K562 (cell line): Measurements from ENCODE around the gene AP2S1. TPM values are rescaled to one million over a fixed set of nuclear protein-coding genes. Genes with fewer than 3 reads are reported as not detected.

Experiments
- ATAC-seq: fragments of 200-7000 bp; cut with Tn5 transposase; 3 replicates; pipeline ENCODE4 v1.9.1; 2020; ENCODE audit warnings: moderate library complexity
- BruUV-seq: library from RNA; stranded (reverse); fragments of 400-500 nt; replicated peaks from 2 replicates; lab custom pipeline; 2021; lab: Mats Ljungman, UMichigan
- CTCF ChIA-PET: fragments of 300-600 bp; formaldehyde crosslinking; extraction: SDS; loops from one replicate; lab custom pipeline; 2021; ENCODE audit warnings: low intra/inter-chr PET ratio; lab: Yijun Ruan, JAX
- POLR2A ChIA-PET: fragments of 300-600, 350-650 bp; sonication (Branson Sonifier 250); formaldehyde crosslinking; extraction: SDS; loops from one replicate; lab custom pipeline; 2021; ENCODE audit warnings: antibody characterized with exemption, inconsistent platforms; lab: Yijun Ruan, JAX
- DNase-seq, 4 experiments: peaks; one replicate each; pipeline versions ENCODE4 v3.0.0 to v3.0.0-alpha.2; 2011 to 2018; ENCODE audit warnings: low spot score in 3 of 4, mixed read lengths in 3 of 4; ENCODE audit errors: extremely low read depth in 1 of 4
- FAIRE-seq: peaks from 2 replicates; lab custom pipeline; 2011; peaks lifted over from hg19 to GRCh38; lab: Jason Lieb, UNC
- H2AFZ ChIP-seq: 2 replicates; pipeline ENCODE4 v1.6.0; 2011; ENCODE audit warnings: low read depth, low read length, control low read depth, inconsistent platforms
- H3K27ac ChIP-seq: fragments of 200-600 bp; 3 replicates; pipeline ENCODE4 v1.8.0; 2011; ENCODE audit warnings: low read depth, mild to moderate bottlenecking, control low read depth, inconsistent platforms, low read length, moderate library complexity, mixed read lengths; ENCODE audit errors: extremely low read depth
- H3K27me3 ChIP-seq, 2 experiments: fragments of 300-600 bp in 1 of 2; 2 replicates in 1 of 2; 3 replicates in 1 of 2; pipeline versions ENCODE4 v1.6.0 to v1.8.0; 2011; ENCODE audit warnings: inconsistent platforms in 2 of 2, low read length in 2 of 2, mild to moderate bottlenecking in 1 of 2, mixed read lengths in 1 of 2, moderate library complexity in 1 of 2; ENCODE audit not compliant: control insufficient read depth in 2 of 2, insufficient read depth in 2 of 2
- H3K36me3 ChIP-seq: fragments of 300-600 bp; 3 replicates; pipeline ENCODE4 v1.8.0; 2011; ENCODE audit warnings: mild to moderate bottlenecking, low read length, inconsistent platforms; ENCODE audit not compliant: control insufficient read depth, insufficient read depth
- H3K4me1 ChIP-seq, 2 experiments: fragments of 200-600 bp in 1 of 2; replicated peaks in 1 of 2; 2 replicates in 1 of 2; 3 replicates in 1 of 2; pipeline versions ENCODE4 v1.5.1 to v1.8.0; 2011; ENCODE audit warnings: inconsistent platforms in 2 of 2, low read length in 2 of 2, mild to moderate bottlenecking in 1 of 2, mixed read lengths in 1 of 2, moderate library complexity in 1 of 2; ENCODE audit not compliant: control insufficient read depth in 2 of 2, insufficient read depth in 2 of 2
- H3K4me2 ChIP-seq: 2 replicates; pipeline ENCODE4 v1.6.1; 2011; ENCODE audit warnings: low read length, control low read depth, inconsistent platforms, mixed read lengths; ENCODE audit not compliant: insufficient read depth
- H3K4me3 ChIP-seq: fragments of 200-600 bp; sonication (generic), shearing (Covaris generic); 2 replicates; pipeline ENCODE4 v1.5.1; 2016; ENCODE audit warnings: control low read depth, inconsistent platforms
- H3K79me2 ChIP-seq: fragments of 200-600 bp; 3 replicates; pipeline ENCODE4 v1.8.0; 2011; ENCODE audit warnings: low read length, inconsistent platforms; ENCODE audit not compliant: control insufficient read depth, insufficient read depth
- H3K9ac ChIP-seq, 2 experiments: 2 replicates each; pipeline versions ENCODE4 v1.6.0 to v1.6.1; 2011; ENCODE audit warnings: low read depth in 2 of 2, low read length in 2 of 2, control low read depth in 1 of 2, inconsistent platforms in 1 of 2, mild to moderate bottlenecking in 1 of 2, mixed read lengths in 1 of 2; ENCODE audit not compliant: insufficient read depth in 1 of 2
- H3K9me1 ChIP-seq: one replicate; pipeline ENCODE4 v1.6.0; 2011; ENCODE audit warnings: inconsistent platforms, mild to moderate bottlenecking, low read length, moderate library complexity; ENCODE audit not compliant: control insufficient read depth, insufficient read depth
- H3K9me3 ChIP-seq: replicated peaks from 2 replicates; pipeline ENCODE4 v1.5.1; 2011; ENCODE audit warnings: low read depth, low read length, inconsistent platforms; ENCODE audit not compliant: control insufficient read depth, insufficient read depth
- H4K20me1 ChIP-seq: replicated peaks from 2 replicates; pipeline ENCODE4 v1.6.1; 2011; ENCODE audit warnings: low read length, inconsistent platforms, mixed read lengths; ENCODE audit not compliant: control insufficient read depth, insufficient read depth
- CHAMP1 ChIP-seq: fragments of 450-650 bp; IDR thresholded peaks from 2 replicates; pipeline ENCODE4 v1.6.1; 2016; ENCODE audit warnings: mild to moderate bottlenecking
- CHD2 ChIP-seq: IDR thresholded peaks from 2 replicates; pipeline ENCODE4 v1.6.1; 2011; ENCODE audit warnings: low read depth, low read length
- EGR1 ChIP-seq: fragments of 450-650 bp; conservative IDR thresholded peaks from 2 replicates; pipeline ENCODE4 v1.6.1; 2017; ENCODE audit warnings: mild to moderate bottlenecking
- ELF1 ChIP-seq: fragments of 200-800 bp; sonication (Bioruptor generic); IDR thresholded peaks from 2 replicates; pipeline ENCODE4 v1.6.1; 2016; ENCODE audit warnings: missing genetic modification characterization, missing compliant biosample characterization
- ETV1 ChIP-seq: fragments of 450-650 bp; conservative IDR thresholded peaks from 2 replicates; pipeline ENCODE4 v1.6.1; 2016; ENCODE audit warnings: missing genetic modification characterization, control low read depth, low read depth, missing compliant biosample characterization
- GABPA ChIP-seq: fragments of 200-800 bp; sonication (Bioruptor generic); conservative IDR thresholded peaks from 2 replicates; pipeline ENCODE4 v1.6.1; 2016; ENCODE audit warnings: low read depth, missing genetic modification characterization, missing compliant biosample characterization
- KHSRP ChIP-seq: fragments of 450-650 bp; IDR thresholded peaks from 2 replicates; pipeline ENCODE4 v1.6.1; 2017
- RBM22 ChIP-seq: fragments of 200-400 bp; formaldehyde crosslinking; IDR thresholded peaks from 2 replicates; pipeline ENCODE4 v1.6.1; 2018; ENCODE audit warnings: low read length, low read depth; ENCODE audit not compliant: poor library complexity, severe bottlenecking
- ZNF224 ChIP-seq: sonication (generic); formaldehyde crosslinking; IDR thresholded peaks from 2 replicates; pipeline ENCODE4 v1.8.0; 2022; ENCODE audit warnings: mild to moderate bottlenecking, missing genetic modification reagents
- whole genome bisulfite sequencing: fragments of 100-300 bp; shearing (Covaris generic); methylation state at CpG from one replicate; pipeline ENCODE4 v1.1.6; 2016; ENCODE audit warnings: low coverage, mixed read lengths; ENCODE audit not compliant: insufficient coverage; ENCODE audit errors: missing lambda C conversion rate; 5-methylcytosine and 5-hydroxymethylcytosine counted together
- in situ Hi-C: fragments of 300-500 bp; cut with MboI; formaldehyde crosslinking; loops from 4 replicates; pipeline ENCODE4 v1.15.0; 2018; ENCODE audit warnings: inconsistent platforms, mixed read lengths
- intact Hi-C: fragments of 100-400 bp; cut with micrococcal nuclease; formaldehyde crosslinking; loops from 2 replicates; pipeline ENCODE4 v1.14.2; 2022
- polyA plus RNA-seq, 8 experiments: library from polyadenylated mRNA; depleted of rRNA in 4 of 8; stranded (reverse) in 5 of 8; unstranded in 3 of 8; fragments of >200 nt; fragmentation: Nextera tagmentation in 2 of 8; fragmentation: Illumina TruSeq in 1 of 8; extraction: Ambion mirVana in 2 of 8; extraction: Trizol in 1 of 8; gene quantifications; 2 replicates each; pipeline versions ENCODE4 v1.2.1 to v1.2.3, GENCODE V29; 2011 to 2014; ENCODE audit warnings: inconsistent platforms in 1 of 8, missing spikeins in 1 of 8
- total RNA-seq, 7 experiments: library from RNA; depleted of rRNA in 6 of 7; stranded (reverse); fragments of >200 nt in 6 of 7; fragmentation: Illumina TruSeq in 2 of 7; extraction: Trizol in 2 of 7; gene quantifications; 2 replicates each; pipeline versions ENCODE4 v1.2.1 to v1.2.3, GENCODE V29; 2011 to 2021; ENCODE audit warnings: low replicate concordance in 1 of 7
- TF ChIP-seq, protein P1 (sequence below): sonication (generic); formaldehyde crosslinking; IDR thresholded peaks from 2 replicates; pipeline ENCODE4 v1.8.0; 2022; ENCODE audit warnings: missing genetic modification reagents, mild to moderate bottlenecking, borderline replicate concordance

Gene AP2S1
- total and polyA plus RNA-seq, 9 of the 15 experiments (the other 6 are each of a cell fraction or from before 2014, with no cell fraction given): 32.4 to 294 (median 136) TPM

DNA sequence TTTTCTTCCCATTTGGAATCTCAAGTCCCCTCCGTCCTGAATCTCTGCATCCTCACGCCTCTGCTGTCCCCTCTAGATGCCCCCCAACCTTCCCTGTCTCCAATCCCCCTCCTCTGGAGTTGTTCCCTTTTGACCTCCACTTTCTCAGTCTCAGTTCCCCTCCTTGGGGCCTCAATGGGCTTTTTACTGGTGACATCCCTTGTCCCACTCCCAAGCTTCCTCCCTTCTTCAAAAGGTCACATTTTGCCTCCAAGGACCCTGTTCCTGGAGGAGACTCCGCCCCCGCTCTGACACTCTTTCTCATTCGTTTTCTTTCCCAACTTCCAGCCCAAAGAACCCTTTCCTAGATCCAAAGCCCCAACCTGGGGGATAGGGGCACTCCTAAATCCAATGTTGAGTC, 1.0 kb downstream of the AP2S1 start:
- 29% methylated on average over 5 of the region's 5 CpGs for WGBS
- Histone ChIP-seq H3K36me3 (peaks cover 21% of the 10 kb centered on the region; the same call in 2 of the 3 replicates), H3K4me2 (peak overlapping the region; percentile 98), H3K27me3 (no peaks in the 10 kb centered on the region), H4K20me1 (peaks cover 9% of the 10 kb centered on the region), H3K4me1 (peaks cover 18 to 33% of the 10 kb centered on the region in 2 experiments), H2AFZ (no peak overlapping the region), H3K9ac (peak overlapping the region; percentile 90 to 93; a peak in 3 of 4 replicates), H3K9me1 (no peaks in the 10 kb centered on the region), H3K79me2 (peaks cover 42% of the 10 kb centered on the region), H3K9me3 (no peaks in the 10 kb centered on the region), H3K4me3 (peak overlapping the region; percentile 92), H3K27ac (peak overlapping the region; percentile 88)
- TF ChIP-seq, protein P1, sequence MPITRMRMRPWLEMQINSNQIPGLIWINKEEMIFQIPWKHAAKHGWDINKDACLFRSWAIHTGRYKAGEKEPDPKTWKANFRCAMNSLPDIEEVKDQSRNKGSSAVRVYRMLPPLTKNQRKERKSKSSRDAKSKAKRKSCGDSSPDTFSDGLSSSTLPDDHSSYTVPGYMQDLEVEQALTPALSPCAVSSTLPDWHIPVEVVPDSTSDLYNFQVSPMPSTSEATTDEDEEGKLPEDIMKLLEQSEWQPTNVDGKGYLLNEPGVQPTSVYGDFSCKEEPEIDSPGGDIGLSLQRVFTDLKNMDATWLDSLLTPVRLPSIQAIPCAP (CRISPR knock-in tag): no peak
- TF ChIP-seq ZNF224 (CRISPR knock-in tag) (no peak), GABPA (tag) (no peak), EGR1 (peak; percentile 59), KHSRP (no peak), ELF1 (tag) (0 out of 2 replicates have a peak, but pooled peaks have one; percentile 6), CHAMP1 (no peak), ETV1 (tag) (no peak), RBM22 (no peak), CHD2 (no peak)
- intact Hi-C loops (loop anchor here (5.0 kb wide), 1 partner anchor 283 kb away; the partner anchor contains the start of gene SAE1), in situ Hi-C loops (loop anchor here (5.0 to 10.0 kb wide), 3 partner anchors 143 to 395 kb away; no protein-coding TSS in a partner anchor)
- CTCF ChIA-PET: interaction anchor here (0.6 kb wide), 1 partner anchor 341 kb away, joined by 3 read pairs; no protein-coding TSS in a partner anchor
- FAIRE-seq (no peak), DNase-seq (peak in 1 of 4 experiments; percentile 11), ATAC-seq (no peak)
- POLR2A ChIA-PET: interaction anchor here (0.6 to 2.3 kb wide), 5 partner anchors 46 to 761 kb away, joined by 3 to 11 read pairs (median 3); no protein-coding TSS in a partner anchor
- no TSS peak for BruUV-seq
